NT2/D1 (cell line): ENCODE measurements around the gene PCDHGB6.
"Not testable (repeated sequence)": the region's sequence is repeated elsewhere in the genome, so short reads cannot be mapped to it uniquely, and the experiment has no call there.

ENCODE experiments used
- SUZ12 ChIP-seq: IDR thresholded peaks from 2 replicates; pipeline ENCODE4 v1.6.1; 2011; ENCODE audit not compliant: insufficient read length, insufficient read depth; ENCODE audit errors: extremely low read depth
- YY1 ChIP-seq: IDR thresholded peaks from 2 replicates; pipeline ENCODE4 v1.6.1; 2011; ENCODE audit not compliant: insufficient read length, insufficient read depth
- ZNF274 ChIP-seq: IDR thresholded peaks from 2 replicates; pipeline ENCODE4 v1.6.1; 2011; ENCODE audit warnings: mild to moderate bottlenecking, low read depth, low read length

- not testable (repeated sequence) for TF ChIP-seq YY1, ZNF274, SUZ12
Measured at GRCh38 chr5:141407790-141408505, at the start of gene PCDHGB6.
